ENCODE measurements around the gene COL4A1.

The COL4A1 gene

DNA sequence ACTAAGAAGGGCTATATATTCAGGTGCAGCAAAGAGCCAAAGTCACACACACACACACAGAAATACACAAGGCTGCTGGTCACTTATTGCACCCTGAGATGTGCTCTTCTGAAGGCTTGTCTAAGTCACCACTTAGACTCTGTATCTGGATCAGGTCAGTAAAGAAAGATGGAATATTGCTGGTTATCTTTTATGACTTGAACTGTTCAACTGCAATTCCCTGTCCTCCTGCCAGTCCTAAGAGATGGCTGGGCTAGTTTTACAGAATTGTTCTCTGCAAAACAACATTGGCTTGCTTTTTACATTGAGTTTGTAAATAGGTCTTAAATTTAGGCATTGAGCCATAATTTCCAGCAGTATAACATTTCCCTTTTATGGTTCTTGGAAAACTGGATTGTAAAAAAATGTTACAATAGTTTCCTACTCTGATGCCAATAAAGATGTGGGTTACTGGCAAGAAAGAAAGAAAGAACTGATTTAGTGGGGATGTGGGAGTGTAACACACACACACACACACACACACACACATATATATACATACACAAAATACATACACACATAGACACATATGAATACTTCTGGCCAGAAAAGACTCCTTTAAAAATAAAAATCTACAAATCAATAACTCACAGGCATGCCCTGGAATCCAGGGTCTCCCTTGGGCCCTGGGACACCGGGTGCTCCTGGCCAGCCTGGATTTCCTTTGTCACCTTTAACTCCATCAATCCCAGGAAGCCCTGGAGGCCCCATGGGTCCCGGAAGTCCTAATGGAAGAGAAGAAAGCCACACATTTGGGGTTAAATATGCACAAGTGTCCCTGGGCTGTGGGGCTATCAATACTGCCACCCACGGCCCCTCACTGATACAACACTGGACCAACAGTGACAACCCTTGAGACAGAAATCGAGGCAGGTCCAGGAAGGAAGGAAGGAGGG, 137.7 kb downstream of the COL4A1 start:
- H3K9me3 ChIP-seq (ENCODE audit: control insufficient read depth, insufficient read depth, low read length) = no peaks in the 10 kb centered on the region
- H3K4me3 ChIP-seq (ENCODE audit: low read depth, low read length) = no peak overlapping the region
- no peaks in the 10 kb centered on the region for H3K4me1 ChIP-seq (ENCODE audit: control insufficient read depth, insufficient read depth, low read length)
- no peak overlapping the region for H3K9ac ChIP-seq (ENCODE audit: low read depth, low read length)
- H3K27me3 ChIP-seq (ENCODE audit: control insufficient read depth, insufficient read depth, low read length) = no peaks in the 10 kb centered on the region
- H3K27ac ChIP-seq (ENCODE audit: low read depth, low read length) = no peak overlapping the region
- peaks cover 49% of the 10 kb centered on the region for H3K36me3 ChIP-seq (ENCODE audit: control insufficient read depth, insufficient read depth, low read length)

- Histone ChIP-seq H3K4me1 (ENCODE audit: control insufficient read depth, insufficient read depth, low read length) (no peaks in the 10 kb centered on the region), H3K36me3 (ENCODE audit: control insufficient read depth, insufficient read depth, low read length) (peaks cover 35% of the 10 kb centered on the region), H3K4me3 (ENCODE audit: low read depth, low read length) (no peak overlapping the region), H3K27ac (ENCODE audit: low read depth, low read length) (no peak overlapping the region), H3K27me3 (ENCODE audit: control insufficient read depth, insufficient read depth, low read length) (no peaks in the 10 kb centered on the region), H3K9ac (ENCODE audit: low read depth, low read length) (no peak overlapping the region), H3K9me3 (ENCODE audit: control insufficient read depth, insufficient read depth, low read length) (no peaks in the 10 kb centered on the region)
Observed at GRCh38 chr13:110166598-110166997, 140.4 kb downstream of the COL4A1 start.

GRCh38 chr13:110164706-110165105, 142.3 kb downstream of the COL4A1 start:
- Histone ChIP-seq H3K9me3 (ENCODE audit: control insufficient read depth, insufficient read depth, low read length) (no peaks in the 10 kb centered on the region), H3K4me3 (ENCODE audit: low read depth, low read length) (no peak overlapping the region), H3K27ac (ENCODE audit: low read depth, low read length) (no peak overlapping the region), H3K9ac (ENCODE audit: low read depth, low read length) (no peak overlapping the region), H3K27me3 (ENCODE audit: control insufficient read depth, insufficient read depth, low read length) (no peaks in the 10 kb centered on the region), H3K4me1 (ENCODE audit: control insufficient read depth, insufficient read depth, low read length) (no peaks in the 10 kb centered on the region), H3K36me3 (ENCODE audit: control insufficient read depth, insufficient read depth, low read length) (peaks cover 45% of the 10 kb centered on the region)

GRCh38 chr13:110162866-110163658, 143.9 kb downstream of the COL4A1 start:
- no peak overlapping the region for H3K4me3 ChIP-seq (ENCODE audit: low read depth, low read length)
- no peak overlapping the region for H3K9ac ChIP-seq (ENCODE audit: low read depth, low read length)
- H3K36me3 ChIP-seq (ENCODE audit: control insufficient read depth, insufficient read depth, low read length) = peaks cover 45% of the 10 kb centered on the region
- H3K27me3 ChIP-seq (ENCODE audit: control insufficient read depth, insufficient read depth, low read length) = no peaks in the 10 kb centered on the region
- no peaks in the 10 kb centered on the region for H3K4me1 ChIP-seq (ENCODE audit: control insufficient read depth, insufficient read depth, low read length)
- H3K9me3 ChIP-seq (ENCODE audit: control insufficient read depth, insufficient read depth, low read length) = no peaks in the 10 kb centered on the region
- H3K27ac ChIP-seq (ENCODE audit: low read depth, low read length) = no peak overlapping the region

- H3K9me3 ChIP-seq (ENCODE audit: control insufficient read depth, insufficient read depth, low read length) = no peaks in the 10 kb centered on the region
- H3K4me3 ChIP-seq (ENCODE audit: low read depth, low read length) = no peak overlapping the region
- H3K9ac ChIP-seq (ENCODE audit: low read depth, low read length) = no peak overlapping the region
- H3K36me3 ChIP-seq (ENCODE audit: control insufficient read depth, insufficient read depth, low read length) = peaks cover 40% of the 10 kb centered on the region
- no peaks in the 10 kb centered on the region for H3K27me3 ChIP-seq (ENCODE audit: control insufficient read depth, insufficient read depth, low read length)
- H3K27ac ChIP-seq (ENCODE audit: low read depth, low read length) = no peak overlapping the region
- no peaks in the 10 kb centered on the region for H3K4me1 ChIP-seq (ENCODE audit: control insufficient read depth, insufficient read depth, low read length)
Observed at GRCh38 chr13:110162053-110162452, 144.9 kb downstream of the COL4A1 start.

- Histone ChIP-seq H3K27ac (ENCODE audit: low read depth, low read length) (no peak overlapping the region), H3K27me3 (ENCODE audit: control insufficient read depth, insufficient read depth, low read length) (no peaks in the 10 kb centered on the region), H3K4me3 (ENCODE audit: low read depth, low read length) (no peak overlapping the region), H3K36me3 (ENCODE audit: control insufficient read depth, insufficient read depth, low read length) (peaks cover 41% of the 10 kb centered on the region), H3K9ac (ENCODE audit: low read depth, low read length) (no peak overlapping the region), H3K9me3 (ENCODE audit: control insufficient read depth, insufficient read depth, low read length) (no peaks in the 10 kb centered on the region), H3K4me1 (ENCODE audit: control insufficient read depth, insufficient read depth, low read length) (no peaks in the 10 kb centered on the region)
Observed at GRCh38 chr13:110161112-110161882, 145.7 kb downstream of the COL4A1 start.

DNA sequence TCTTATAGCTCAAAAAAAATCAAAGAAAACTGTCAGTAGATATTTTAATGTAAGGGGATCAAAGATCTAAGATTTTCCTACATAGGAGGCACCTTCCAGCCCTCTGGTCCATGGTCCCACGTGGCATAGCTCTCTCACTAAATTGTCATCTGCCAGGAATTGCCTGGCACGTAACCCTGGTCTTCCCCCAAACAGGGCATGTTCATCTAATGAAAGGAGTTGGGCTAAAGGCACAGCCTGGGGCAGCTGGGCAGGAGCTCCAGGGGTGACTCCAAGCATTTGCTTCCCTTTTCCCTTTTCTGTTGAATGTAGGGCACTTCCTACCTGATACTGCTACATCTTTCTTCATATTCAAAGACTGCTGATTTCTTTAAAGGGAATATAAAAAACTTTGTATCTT, 148.7 kb downstream of the COL4A1 start:
- no peak overlapping the region for H3K4me3 ChIP-seq (ENCODE audit: low read depth, low read length)
- no peaks in the 10 kb centered on the region for H3K9me3 ChIP-seq (ENCODE audit: control insufficient read depth, insufficient read depth, low read length)
- H3K9ac ChIP-seq (ENCODE audit: low read depth, low read length) = no peak overlapping the region
- no peak overlapping the region for H3K27ac ChIP-seq (ENCODE audit: low read depth, low read length)
- no peaks in the 10 kb centered on the region for H3K27me3 ChIP-seq (ENCODE audit: control insufficient read depth, insufficient read depth, low read length)
- peaks cover 37% of the 10 kb centered on the region for H3K36me3 ChIP-seq (ENCODE audit: control insufficient read depth, insufficient read depth, low read length)
- no peaks in the 10 kb centered on the region for H3K4me1 ChIP-seq (ENCODE audit: control insufficient read depth, insufficient read depth, low read length)

GRCh38 chr13:110157718-110158117, 149.2 kb downstream of the COL4A1 start:
- H3K4me3 ChIP-seq (ENCODE audit: low read depth, low read length) = no peak overlapping the region
- no peaks in the 10 kb centered on the region for H3K4me1 ChIP-seq (ENCODE audit: control insufficient read depth, insufficient read depth, low read length)
- no peak overlapping the region for H3K9ac ChIP-seq (ENCODE audit: low read depth, low read length)
- no peaks in the 10 kb centered on the region for H3K27me3 ChIP-seq (ENCODE audit: control insufficient read depth, insufficient read depth, low read length)
- no peaks in the 10 kb centered on the region for H3K9me3 ChIP-seq (ENCODE audit: control insufficient read depth, insufficient read depth, low read length)
- no peak overlapping the region for H3K27ac ChIP-seq (ENCODE audit: low read depth, low read length)
- peaks cover 33% of the 10 kb centered on the region for H3K36me3 ChIP-seq (ENCODE audit: control insufficient read depth, insufficient read depth, low read length)

DNA sequence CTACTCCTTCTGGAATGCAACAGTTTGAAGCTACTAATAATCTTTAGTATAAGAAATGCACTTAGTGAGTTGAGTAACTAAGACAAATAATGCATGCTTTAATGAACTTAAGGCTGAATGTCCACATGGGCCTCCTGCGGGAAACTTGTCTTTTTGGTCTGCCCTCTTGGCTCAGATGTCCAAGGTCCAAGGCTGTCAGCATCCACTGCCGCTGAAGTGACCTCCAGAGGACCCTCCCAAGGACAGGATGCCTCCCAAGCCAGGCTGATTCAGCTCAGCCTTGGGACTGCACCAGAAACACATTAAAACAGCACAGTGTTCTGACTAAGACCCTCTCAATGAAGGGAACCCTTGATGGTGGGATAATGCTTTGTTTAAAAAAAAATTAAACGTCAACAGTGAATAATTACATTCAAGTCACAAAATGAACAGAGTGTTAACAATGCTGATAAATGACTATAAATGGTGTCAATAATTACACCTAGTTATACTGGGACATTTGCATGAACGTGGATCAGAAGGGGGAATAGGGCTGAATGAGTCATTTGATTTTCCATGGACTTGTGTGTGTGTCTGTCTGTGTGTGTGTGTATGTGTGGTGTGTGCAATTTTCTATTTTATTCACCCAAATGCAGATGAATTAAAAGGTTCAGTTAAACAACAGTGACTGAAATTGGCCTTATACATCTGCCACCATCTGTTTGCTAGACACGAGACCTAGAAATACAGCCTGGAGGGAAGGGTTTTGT, 150.5 kb downstream of the COL4A1 start:
- peaks cover 35% of the 10 kb centered on the region for H3K36me3 ChIP-seq (ENCODE audit: control insufficient read depth, insufficient read depth, low read length)
- no peak overlapping the region for H3K9ac ChIP-seq (ENCODE audit: low read depth, low read length)
- H3K4me1 ChIP-seq (ENCODE audit: control insufficient read depth, insufficient read depth, low read length) = no peaks in the 10 kb centered on the region
- no peak overlapping the region for H3K4me3 ChIP-seq (ENCODE audit: low read depth, low read length)
- no peaks in the 10 kb centered on the region for H3K27me3 ChIP-seq (ENCODE audit: control insufficient read depth, insufficient read depth, low read length)
- H3K27ac ChIP-seq (ENCODE audit: low read depth, low read length) = no peak overlapping the region
- H3K9me3 ChIP-seq (ENCODE audit: control insufficient read depth, insufficient read depth, low read length) = no peaks in the 10 kb centered on the region

DNA sequence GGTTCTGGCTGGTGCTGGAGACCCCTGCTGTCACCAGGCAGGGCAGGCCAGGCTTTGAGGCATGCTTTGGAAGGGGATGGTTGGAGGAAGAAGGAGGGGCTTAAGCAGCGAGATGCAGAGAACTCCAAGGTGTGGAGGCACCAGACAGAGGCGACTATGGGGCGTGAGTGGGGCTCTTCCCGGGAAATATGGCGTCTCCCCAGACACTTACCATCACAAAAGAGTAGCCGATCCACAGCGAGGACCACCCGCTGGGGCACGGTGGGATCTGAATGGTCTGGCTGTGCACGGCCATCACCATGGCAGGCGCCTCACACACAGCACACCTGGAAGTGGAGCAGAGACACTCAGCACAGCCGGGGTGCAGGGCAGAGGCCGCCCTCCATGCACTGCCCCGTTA, 151.9 kb downstream of the COL4A1 start:
- Histone ChIP-seq H3K27me3 (ENCODE audit: control insufficient read depth, insufficient read depth, low read length) (no peaks in the 10 kb centered on the region), H3K4me1 (ENCODE audit: control insufficient read depth, insufficient read depth, low read length) (no peaks in the 10 kb centered on the region), H3K9me3 (ENCODE audit: control insufficient read depth, insufficient read depth, low read length) (no peaks in the 10 kb centered on the region), H3K4me3 (ENCODE audit: low read depth, low read length) (no peak overlapping the region), H3K27ac (ENCODE audit: low read depth, low read length) (no peak overlapping the region), H3K36me3 (ENCODE audit: control insufficient read depth, insufficient read depth, low read length) (peaks cover 36% of the 10 kb centered on the region), H3K9ac (ENCODE audit: low read depth, low read length) (no peak overlapping the region)
